K562 (cell line): Measurements from ENCODE around the gene SIGLEC6. TPM values are rescaled to one million over a fixed set of nuclear protein-coding genes. Genes with fewer than 3 reads are reported as not detected.
A peak's percentile ranks its signal among the peaks of the same experiment; 100 is the strongest.

Experiments
- ATAC-seq: fragments of 200-7000 bp; cut with Tn5 transposase; 3 replicates; pipeline ENCODE4 v1.9.1; 2020; ENCODE audit warnings: moderate library complexity
- BruUV-seq: library from RNA; stranded (reverse); fragments of 400-500 nt; replicated peaks from 2 replicates; lab custom pipeline; 2021; lab: Mats Ljungman, UMichigan
- CTCF ChIA-PET: fragments of 300-600 bp; formaldehyde crosslinking; extraction: SDS; loops from one replicate; lab custom pipeline; 2021; ENCODE audit warnings: low intra/inter-chr PET ratio; lab: Yijun Ruan, JAX
- POLR2A ChIA-PET: fragments of 300-600, 350-650 bp; sonication (Branson Sonifier 250); formaldehyde crosslinking; extraction: SDS; loops from one replicate; lab custom pipeline; 2021; ENCODE audit warnings: antibody characterized with exemption, inconsistent platforms; lab: Yijun Ruan, JAX
- DNase-seq, 4 experiments: peaks; one replicate each; pipeline versions ENCODE4 v3.0.0 to v3.0.0-alpha.2; 2011 to 2018; ENCODE audit warnings: low spot score in 3 of 4, mixed read lengths in 3 of 4; ENCODE audit errors: extremely low read depth in 1 of 4
- FAIRE-seq: peaks from 2 replicates; lab custom pipeline; 2011; peaks lifted over from hg19 to GRCh38; lab: Jason Lieb, UNC
- H2AFZ ChIP-seq: 2 replicates; pipeline ENCODE4 v1.6.0; 2011; ENCODE audit warnings: low read depth, low read length, control low read depth, inconsistent platforms
- H3K27ac ChIP-seq: fragments of 200-600 bp; 3 replicates; pipeline ENCODE4 v1.8.0; 2011; ENCODE audit warnings: low read depth, mild to moderate bottlenecking, control low read depth, inconsistent platforms, low read length, moderate library complexity, mixed read lengths; ENCODE audit errors: extremely low read depth
- H3K27me3 ChIP-seq, 2 experiments: fragments of 300-600 bp in 1 of 2; 2 replicates in 1 of 2; 3 replicates in 1 of 2; pipeline versions ENCODE4 v1.6.0 to v1.8.0; 2011; ENCODE audit warnings: inconsistent platforms in 2 of 2, low read length in 2 of 2, mild to moderate bottlenecking in 1 of 2, mixed read lengths in 1 of 2, moderate library complexity in 1 of 2; ENCODE audit not compliant: control insufficient read depth in 2 of 2, insufficient read depth in 2 of 2
- H3K36me3 ChIP-seq: fragments of 300-600 bp; 3 replicates; pipeline ENCODE4 v1.8.0; 2011; ENCODE audit warnings: mild to moderate bottlenecking, low read length, inconsistent platforms; ENCODE audit not compliant: control insufficient read depth, insufficient read depth
- H3K4me1 ChIP-seq, 2 experiments: fragments of 200-600 bp in 1 of 2; replicated peaks in 1 of 2; 2 replicates in 1 of 2; 3 replicates in 1 of 2; pipeline versions ENCODE4 v1.5.1 to v1.8.0; 2011; ENCODE audit warnings: inconsistent platforms in 2 of 2, low read length in 2 of 2, mild to moderate bottlenecking in 1 of 2, mixed read lengths in 1 of 2, moderate library complexity in 1 of 2; ENCODE audit not compliant: control insufficient read depth in 2 of 2, insufficient read depth in 2 of 2
- H3K4me2 ChIP-seq: 2 replicates; pipeline ENCODE4 v1.6.1; 2011; ENCODE audit warnings: low read length, control low read depth, inconsistent platforms, mixed read lengths; ENCODE audit not compliant: insufficient read depth
- H3K4me3 ChIP-seq: fragments of 200-600 bp; sonication (generic), shearing (Covaris generic); 2 replicates; pipeline ENCODE4 v1.5.1; 2016; ENCODE audit warnings: control low read depth, inconsistent platforms
- H3K79me2 ChIP-seq: fragments of 200-600 bp; 3 replicates; pipeline ENCODE4 v1.8.0; 2011; ENCODE audit warnings: low read length, inconsistent platforms; ENCODE audit not compliant: control insufficient read depth, insufficient read depth
- H3K9ac ChIP-seq, 2 experiments: 2 replicates each; pipeline versions ENCODE4 v1.6.0 to v1.6.1; 2011; ENCODE audit warnings: low read depth in 2 of 2, low read length in 2 of 2, control low read depth in 1 of 2, inconsistent platforms in 1 of 2, mild to moderate bottlenecking in 1 of 2, mixed read lengths in 1 of 2; ENCODE audit not compliant: insufficient read depth in 1 of 2
- H3K9me1 ChIP-seq: one replicate; pipeline ENCODE4 v1.6.0; 2011; ENCODE audit warnings: inconsistent platforms, mild to moderate bottlenecking, low read length, moderate library complexity; ENCODE audit not compliant: control insufficient read depth, insufficient read depth
- H3K9me3 ChIP-seq: replicated peaks from 2 replicates; pipeline ENCODE4 v1.5.1; 2011; ENCODE audit warnings: low read depth, low read length, inconsistent platforms; ENCODE audit not compliant: control insufficient read depth, insufficient read depth
- H4K20me1 ChIP-seq: replicated peaks from 2 replicates; pipeline ENCODE4 v1.6.1; 2011; ENCODE audit warnings: low read length, inconsistent platforms, mixed read lengths; ENCODE audit not compliant: control insufficient read depth, insufficient read depth
- EHMT2 ChIP-seq: fragments of 450-650 bp; IDR thresholded peaks from 2 replicates; pipeline ENCODE4 v1.6.1; 2018; ENCODE audit warnings: antibody characterized with exemption
- FOXK2 ChIP-seq, 2 experiments: fragments of 450-650 bp; IDR thresholded peaks in 1 of 2; conservative IDR thresholded peaks in 1 of 2; 2 replicates each; pipeline ENCODE4 v1.6.1; 2016; ENCODE audit warnings: low read depth in 2 of 2, mild to moderate bottlenecking in 1 of 2
- JUN ChIP-seq, 2 experiments: sonication (generic) in 1 of 2; formaldehyde crosslinking in 1 of 2; IDR thresholded peaks; 2 replicates each; pipeline versions ENCODE4 v1.6.1 to v1.8.0; 2012 to 2022; ENCODE audit warnings: borderline replicate concordance in 2 of 2, mild to moderate bottlenecking in 2 of 2, improper control_type of control experiment in 1 of 2, low read depth in 1 of 2, low read length in 1 of 2, missing genetic modification reagents in 1 of 2
- JUND ChIP-seq, 2 experiments: IDR thresholded peaks; 2 replicates in 1 of 2; 3 replicates in 1 of 2; pipeline ENCODE4 v1.6.1; 2011; ENCODE audit warnings: borderline replicate concordance in 2 of 2, low read depth in 2 of 2, low read length in 2 of 2, improper control_type of control experiment in 1 of 2, missing biosample characterization in 1 of 2, missing genetic modification characterization in 1 of 2, missing genetic modification reagents in 1 of 2
- MEIS2 ChIP-seq: fragments of 450-650 bp; IDR thresholded peaks from 2 replicates; pipeline ENCODE4 v1.6.1; 2014; ENCODE audit warnings: mild to moderate bottlenecking; ENCODE audit not compliant: partially characterized antibody
- POLR2B ChIP-seq: fragments of 450-650 bp; IDR thresholded peaks from 2 replicates; pipeline ENCODE4 v1.6.1; 2018; ENCODE audit warnings: low read depth; ENCODE audit not compliant: partially characterized antibody
- SRF ChIP-seq, 2 experiments: fragments of 250-450, 450-650 bp in 1 of 2; sonication (Bioruptor Pico) in 1 of 2; sonication (generic) in 1 of 2; formaldehyde crosslinking; IDR thresholded peaks; 2 replicates each; pipeline versions ENCODE4 v1.5.0 to v1.5.1; 2020 to 2022; ENCODE audit warnings: mild to moderate bottlenecking in 1 of 2, missing genetic modification reagents in 1 of 2
- ZHX1 ChIP-seq: fragments of 150-350 bp; conservative IDR thresholded peaks from 2 replicates; pipeline ENCODE4 v1.6.1; 2014; ENCODE audit warnings: low read length
- ZNF57 ChIP-seq: fragments of 450-650 bp; formaldehyde crosslinking; IDR thresholded peaks from 2 replicates; pipeline ENCODE4 v1.4.0; 2020; ENCODE audit warnings: mild to moderate bottlenecking, moderate library complexity
- ZNF76 ChIP-seq: fragments of 250-450 bp; sonication (Bioruptor Pico); IDR thresholded peaks from 2 replicates; pipeline ENCODE4 v1.4.0; 2020; ENCODE audit warnings: mild to moderate bottlenecking, moderate library complexity, borderline replicate concordance
- WGBS: fragments of 100-300 bp; shearing (Covaris generic); methylation state at CpG from one replicate; pipeline ENCODE4 v1.1.6; 2016; ENCODE audit warnings: low coverage, mixed read lengths; ENCODE audit not compliant: insufficient coverage; ENCODE audit errors: missing lambda C conversion rate; 5-methylcytosine and 5-hydroxymethylcytosine counted together
- in situ Hi-C: fragments of 300-500 bp; cut with MboI; formaldehyde crosslinking; loops from 4 replicates; pipeline ENCODE4 v1.15.0; 2018; ENCODE audit warnings: inconsistent platforms, mixed read lengths
- intact Hi-C: fragments of 100-400 bp; cut with micrococcal nuclease; formaldehyde crosslinking; loops from 2 replicates; pipeline ENCODE4 v1.14.2; 2022
- polyA plus RNA-seq, 8 experiments: library from polyadenylated mRNA; depleted of rRNA in 4 of 8; stranded (reverse) in 5 of 8; unstranded in 3 of 8; fragments of >200 nt; fragmentation: Nextera tagmentation in 2 of 8; fragmentation: Illumina TruSeq in 1 of 8; extraction: Ambion mirVana in 2 of 8; extraction: Trizol in 1 of 8; gene quantifications; 2 replicates each; pipeline versions ENCODE4 v1.2.1 to v1.2.3, GENCODE V29; 2011 to 2014; ENCODE audit warnings: inconsistent platforms in 1 of 8, missing spikeins in 1 of 8
- total RNA-seq, 7 experiments: library from RNA; depleted of rRNA in 6 of 7; stranded (reverse); fragments of >200 nt in 6 of 7; fragmentation: Illumina TruSeq in 2 of 7; extraction: Trizol in 2 of 7; gene quantifications; 2 replicates each; pipeline versions ENCODE4 v1.2.1 to v1.2.3, GENCODE V29; 2011 to 2021; ENCODE audit warnings: low replicate concordance in 1 of 7
- TF ChIP-seq, protein P1 (sequence below): fragments of 450-650 bp; conservative IDR thresholded peaks from 2 replicates; pipeline ENCODE4 v1.6.1; 2016; ENCODE audit warnings: missing genetic modification characterization, low read depth, mild to moderate bottlenecking, control low read depth, missing compliant biosample characterization
- TF ChIP-seq, protein P2 (sequence below): sonication (generic); formaldehyde crosslinking; IDR thresholded peaks from 2 replicates; pipeline ENCODE4 v1.8.1; 2023; ENCODE audit warnings: mild to moderate bottlenecking, missing genetic modification reagents
- TF ChIP-seq, protein P3 (sequence below), 2 experiments: fragments of 450-650 bp in 1 of 2; sonication (generic) in 1 of 2; formaldehyde crosslinking in 1 of 2; IDR thresholded peaks in 1 of 2; conservative IDR thresholded peaks in 1 of 2; 2 replicates each; pipeline versions ENCODE4 v1.6.1 to v1.8.1; 2016 to 2023; ENCODE audit warnings: mild to moderate bottlenecking in 2 of 2, moderate library complexity in 2 of 2, inconsistent platforms in 1 of 2, missing genetic modification reagents in 1 of 2

SIGLEC6 gene
- total and polyA plus RNA-seq, 9 of the 15 experiments (the other 6 are each of a cell fraction or from before 2014, with no cell fraction given), result 0.03 to 17.5 (median 0.71) TPM

GRCh38 chr19:51489113-51489512, 42.4 kb downstream of the SIGLEC6 start:
- Histone ChIP-seq H4K20me1 (no peaks in the 10 kb centered on the region), H3K9me3 (no peaks in the 10 kb centered on the region), H3K4me2 (no peak overlapping the region), H3K36me3 (no peaks in the 10 kb centered on the region), H3K4me1 (peaks cover 5 to 6% of the 10 kb centered on the region in 2 experiments; a peak in 3 of 5 replicates), H2AFZ (no peak overlapping the region), H3K9ac (no peak overlapping the region), H3K9me1 (no peaks in the 10 kb centered on the region), H3K27ac (no peak overlapping the region), H3K4me3 (no peak overlapping the region), H3K27me3 (no peaks in the 10 kb centered on the region), H3K79me2 (no peaks in the 10 kb centered on the region)
- in situ Hi-C loops (no loop called here), intact Hi-C loops (no loop called here)
- ChIA-PET POLR2A (no interaction called here), CTCF (no interaction called here)
- ATAC-seq (no peak), FAIRE-seq (peak; percentile 11), DNase-seq (no peak)
- no TSS peak for BruUV-seq
- WGBS, result 14% methylated on average over 2 of the region's 2 CpGs
- TF ChIP-seq FOXK2 (conservative IDR thresholded peaks at IDR 0.05 in 1 of 2, IDR thresholded peaks at IDR 0.05 in 1 of 2; ENCODE audit: low read depth in 2 of 2) (no peak), ZNF57 (no peak), JUN (IDR thresholded peaks at IDR 0.05; ENCODE audit: borderline replicate concordance, low read depth, low read length) (peak; percentile 67), JUN (CRISPR knock-in tag; IDR thresholded peaks at IDR 0.05; ENCODE audit: borderline replicate concordance) (no peak), ZHX1 (no peak), POLR2B (no peak), MEIS2 (peak; percentile 17), ZNF76 (CRISPR knock-in tag) (no peak), SRF (CRISPR knock-in tag; IDR thresholded peaks at IDR 0.05) (no peak), JUND (IDR thresholded peaks at IDR 0.05; ENCODE audit: borderline replicate concordance, low read depth, low read length) (peak; percentile 40; the same call in 1 of the 2 replicates), JUND (tag; IDR thresholded peaks at IDR 0.05; ENCODE audit: borderline replicate concordance, low read depth, low read length) (no peak), EHMT2 (peak; percentile 39; the same call in 1 of the 2 replicates)
- TF ChIP-seq, protein P1, sequence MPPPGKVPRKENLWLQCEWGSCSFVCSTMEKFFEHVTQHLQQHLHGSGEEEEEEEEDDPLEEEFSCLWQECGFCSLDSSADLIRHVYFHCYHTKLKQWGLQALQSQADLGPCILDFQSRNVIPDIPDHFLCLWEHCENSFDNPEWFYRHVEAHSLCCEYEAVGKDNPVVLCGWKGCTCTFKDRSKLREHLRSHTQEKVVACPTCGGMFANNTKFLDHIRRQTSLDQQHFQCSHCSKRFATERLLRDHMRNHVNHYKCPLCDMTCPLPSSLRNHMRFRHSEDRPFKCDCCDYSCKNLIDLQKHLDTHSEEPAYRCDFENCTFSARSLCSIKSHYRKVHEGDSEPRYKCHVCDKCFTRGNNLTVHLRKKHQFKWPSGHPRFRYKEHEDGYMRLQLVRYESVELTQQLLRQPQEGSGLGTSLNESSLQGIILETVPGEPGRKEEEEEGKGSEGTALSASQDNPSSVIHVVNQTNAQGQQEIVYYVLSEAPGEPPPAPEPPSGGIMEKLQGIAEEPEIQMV (tag), result no peak
- TF ChIP-seq, protein P2, sequence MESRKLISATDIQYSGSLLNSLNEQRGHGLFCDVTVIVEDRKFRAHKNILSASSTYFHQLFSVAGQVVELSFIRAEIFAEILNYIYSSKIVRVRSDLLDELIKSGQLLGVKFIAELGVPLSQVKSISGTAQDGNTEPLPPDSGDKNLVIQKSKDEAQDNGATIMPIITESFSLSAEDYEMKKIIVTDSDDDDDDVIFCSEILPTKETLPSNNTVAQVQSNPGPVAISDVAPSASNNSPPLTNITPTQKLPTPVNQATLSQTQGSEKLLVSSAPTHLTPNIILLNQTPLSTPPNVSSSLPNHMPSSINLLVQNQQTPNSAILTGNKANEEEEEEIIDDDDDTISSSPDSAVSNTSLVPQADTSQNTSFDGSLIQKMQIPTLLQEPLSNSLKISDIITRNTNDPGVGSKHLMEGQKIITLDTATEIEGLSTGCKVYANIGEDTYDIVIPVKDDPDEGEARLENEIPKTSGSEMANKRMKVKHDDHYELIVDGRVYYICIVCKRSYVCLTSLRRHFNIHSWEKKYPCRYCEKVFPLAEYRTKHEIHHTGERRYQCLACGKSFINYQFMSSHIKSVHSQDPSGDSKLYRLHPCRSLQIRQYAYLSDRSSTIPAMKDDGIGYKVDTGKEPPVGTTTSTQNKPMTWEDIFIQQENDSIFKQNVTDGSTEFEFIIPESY (CRISPR knock-in tag), result no peak
- TF ChIP-seq, protein P3, sequence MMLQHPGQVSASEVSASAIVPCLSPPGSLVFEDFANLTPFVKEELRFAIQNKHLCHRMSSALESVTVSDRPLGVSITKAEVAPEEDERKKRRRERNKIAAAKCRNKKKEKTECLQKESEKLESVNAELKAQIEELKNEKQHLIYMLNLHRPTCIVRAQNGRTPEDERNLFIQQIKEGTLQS (IDR thresholded peaks at IDR 0.05), result peak; percentile 68
- TF ChIP-seq, protein P3 (CRISPR knock-in tag; conservative IDR thresholded peaks at IDR 0.05), result no peak
